ENCODE data around the gene PAXIP1. TPM values are rescaled to one million over a fixed set of nuclear protein-coding genes. Genes with fewer than 3 reads are reported as not detected.

Gene PAXIP1
- total and polyA plus RNA-seq, 2 donors (not counting 3 experiments of a cell fraction or from before 2014, with no cell fraction given) = 10.0 to 15.8 TPM

DNA sequence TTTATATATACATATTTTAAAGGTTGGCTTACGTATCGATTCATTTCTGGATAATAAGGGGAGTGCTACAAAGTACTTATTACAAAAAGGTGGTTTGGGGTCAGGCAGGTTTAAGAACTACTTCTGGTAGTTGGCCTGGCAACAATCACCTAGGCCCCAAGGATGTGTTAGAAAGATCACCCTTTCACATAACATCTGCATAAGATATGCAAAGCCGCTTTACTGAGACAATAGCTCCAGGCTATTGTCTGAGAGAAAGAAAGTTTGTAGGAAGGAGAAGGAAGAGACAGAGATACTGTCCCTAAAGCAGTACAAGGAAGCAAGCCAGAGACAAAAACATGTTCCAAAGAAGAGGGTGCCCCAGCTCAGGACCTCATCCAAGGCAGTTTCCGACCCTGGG, 6.2 kb downstream of the PAXIP1 start:
- no TSS peak for BruUV-seq (replicated peaks)
- FAIRE-seq (no peak), DNase-seq (ENCODE audit: low read depth, low spot score) (no peak)
- peaks cover 24% of the 10 kb centered on the region for H3K79me2 ChIP-seq (ENCODE audit: control insufficient read depth, insufficient read depth, low read length)
- intact Hi-C loops (cut with micrococcal nuclease) (no loop called here), dilution Hi-C loops (cut with MboI; ENCODE audit: extremely low pct_ligation_motif_present, low sequenced_read_pairs) (no loop called here)
- H3K4me3 ChIP-seq (replicated peaks in 1 of 3; ENCODE audit: insufficient read depth in 1 of 3, low read depth in 1 of 3, low read length in 3 of 3) = no peak overlapping the region
- H4K20me1 ChIP-seq (replicated peaks; ENCODE audit: control insufficient read depth, extremely low read depth, insufficient read depth, low read length) = no peaks in the 10 kb centered on the region
- ChIA-PET CTCF (interaction anchor here (1.3 to 1.4 kb wide), 2 partner anchors 10 to 20 kb away, joined by 3 to 4 read pairs; no protein-coding TSS in a partner anchor), POLR2A (no interaction called here)
- H2AFZ ChIP-seq (ENCODE audit: low read depth, low read length) = no peak overlapping the region
- TF ChIP-seq GATA2 (IDR thresholded peaks at IDR 0.05; ENCODE audit: insufficient read depth, insufficient read length, low read depth, low read length) (no peak), FOS (IDR thresholded peaks at IDR 0.05; ENCODE audit: borderline replicate concordance, insufficient read depth, low read length) (no peak), EZH2 (IDR thresholded peaks at IDR 0.05; ENCODE audit: borderline replicate concordance, low read depth, low read length, severe bottlenecking) (no peak), POLR2A (IDR thresholded peaks at IDR 0.05; ENCODE audit: low read depth, low read length) (no peak), POLR2AphosphoS5 (IDR thresholded peaks at IDR 0.05; ENCODE audit: insufficient read depth, low read depth, low read length) (no peak), MYC (IDR thresholded peaks at IDR 0.05; ENCODE audit: low read depth, low read length) (no peak), JUN (IDR thresholded peaks at IDR 0.05; ENCODE audit: borderline replicate concordance, insufficient read depth, insufficient read length, low read depth) (no peak)
- TF ChIP-seq, protein P1, sequence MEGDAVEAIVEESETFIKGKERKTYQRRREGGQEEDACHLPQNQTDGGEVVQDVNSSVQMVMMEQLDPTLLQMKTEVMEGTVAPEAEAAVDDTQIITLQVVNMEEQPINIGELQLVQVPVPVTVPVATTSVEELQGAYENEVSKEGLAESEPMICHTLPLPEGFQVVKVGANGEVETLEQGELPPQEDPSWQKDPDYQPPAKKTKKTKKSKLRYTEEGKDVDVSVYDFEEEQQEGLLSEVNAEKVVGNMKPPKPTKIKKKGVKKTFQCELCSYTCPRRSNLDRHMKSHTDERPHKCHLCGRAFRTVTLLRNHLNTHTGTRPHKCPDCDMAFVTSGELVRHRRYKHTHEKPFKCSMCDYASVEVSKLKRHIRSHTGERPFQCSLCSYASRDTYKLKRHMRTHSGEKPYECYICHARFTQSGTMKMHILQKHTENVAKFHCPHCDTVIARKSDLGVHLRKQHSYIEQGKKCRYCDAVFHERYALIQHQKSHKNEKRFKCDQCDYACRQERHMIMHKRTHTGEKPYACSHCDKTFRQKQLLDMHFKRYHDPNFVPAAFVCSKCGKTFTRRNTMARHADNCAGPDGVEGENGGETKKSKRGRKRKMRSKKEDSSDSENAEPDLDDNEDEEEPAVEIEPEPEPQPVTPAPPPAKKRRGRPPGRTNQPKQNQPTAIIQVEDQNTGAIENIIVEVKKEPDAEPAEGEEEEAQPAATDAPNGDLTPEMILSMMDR (IDR thresholded peaks at IDR 0.05; ENCODE audit: extremely low read depth in 1 of 2, insufficient read depth in 1 of 2, low read depth in 1 of 2, low read length in 2 of 2) = no peak
- TF ChIP-seq, protein P2, sequence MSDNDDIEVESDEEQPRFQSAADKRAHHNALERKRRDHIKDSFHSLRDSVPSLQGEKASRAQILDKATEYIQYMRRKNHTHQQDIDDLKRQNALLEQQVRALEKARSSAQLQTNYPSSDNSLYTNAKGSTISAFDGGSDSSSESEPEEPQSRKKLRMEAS (IDR thresholded peaks at IDR 0.05; ENCODE audit: insufficient read depth, insufficient read length) = no peak
- H3K4me2 ChIP-seq (ENCODE audit: insufficient read depth, low read length) = no peak overlapping the region
- H3K4me1 ChIP-seq (ENCODE audit: control insufficient read depth, extremely low read depth, insufficient read depth, low read length) = peaks cover 2% of the 10 kb centered on the region
- H3K9me1 ChIP-seq (replicated peaks; ENCODE audit: control insufficient read depth, extremely low read depth, insufficient read depth, low read length) = no peaks in the 10 kb centered on the region
- H3K9me3 ChIP-seq (replicated peaks; ENCODE audit: control insufficient read depth, insufficient read depth, low read length) = no peaks in the 10 kb centered on the region
- peaks cover 4 to 6% of the 10 kb centered on the region in 2 experiments for H3K36me3 ChIP-seq (ENCODE audit: control insufficient read depth in 2 of 2, extremely low read depth in 1 of 2, insufficient read depth in 2 of 2, low read length in 2 of 2)
- no peaks in the 10 kb centered on the region for H3K27me3 ChIP-seq (ENCODE audit: control insufficient read depth in 2 of 2, insufficient read depth in 2 of 2, low read length in 2 of 2)
- H3K9ac ChIP-seq (replicated peaks; ENCODE audit: extremely low read depth, insufficient read depth, low read length) = no peak overlapping the region
- H3K27ac ChIP-seq (ENCODE audit: insufficient read depth, low read depth, low read length) = no peak overlapping the region
